BE2C (cell line): Measurements from ENCODE around the gene ARHGAP44.

Experiments used
- DNase-seq: peaks from one replicate; pipeline ENCODE4 v3.0.0-alpha.2; 2020
- H3K27me3 ChIP-seq: fragments of 250-450 bp; sonication (Bioruptor Pico); 2 replicates; pipeline ENCODE4 v1.5.1; 2020; ENCODE audit warnings: mild to moderate bottlenecking
- H3K36me3 ChIP-seq: fragments of 250-450 bp; sonication (Bioruptor Pico); 2 replicates; pipeline ENCODE4 v1.5.1; 2020; ENCODE audit warnings: mild to moderate bottlenecking
- H3K4me1 ChIP-seq: fragments of 250-450 bp; sonication (Bioruptor Pico); 2 replicates; pipeline ENCODE4 v1.5.1; 2020
- H3K4me3 ChIP-seq: 2 replicates; pipeline ENCODE4 v1.5.1; 2011; ENCODE audit warnings: low read depth, low read length
- H3K9me3 ChIP-seq: fragments of 250-450 bp; sonication (Bioruptor Pico); 2 replicates; pipeline ENCODE4 v1.5.1; 2020
- CTCF ChIP-seq: IDR thresholded peaks from 2 replicates; pipeline ENCODE4 v1.5.1; 2012; ENCODE audit warnings: mild to moderate bottlenecking, low read depth, low read length

ARHGAP44 gene

DNA sequence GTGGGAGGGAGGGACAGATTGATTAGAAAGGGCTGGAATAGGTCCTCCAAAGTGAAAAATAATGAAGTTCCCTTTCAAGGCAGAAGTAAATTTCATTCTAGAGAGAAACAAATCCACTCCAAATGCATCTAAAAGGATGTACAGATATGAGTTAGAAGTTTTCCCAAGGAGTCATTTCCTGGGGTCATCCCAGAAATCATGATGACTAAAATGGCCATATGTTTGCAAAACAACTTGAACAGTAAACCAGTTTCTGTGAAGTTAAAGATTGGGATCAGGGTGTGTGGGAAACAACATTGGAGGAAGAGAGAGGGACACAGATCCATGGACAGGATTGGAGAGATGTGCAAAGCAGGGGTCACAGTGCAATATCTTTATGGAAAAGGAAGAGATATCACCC is 32.5 kb upstream of the ARHGAP44 start:
- Histone ChIP-seq H3K9me3 (no peaks in the 10 kb centered on the region), H3K27me3 (no peaks in the 10 kb centered on the region), H3K36me3 (no peaks in the 10 kb centered on the region), H3K4me3 (no peak overlapping the region), H3K4me1 (no peaks in the 10 kb centered on the region)
- TF ChIP-seq CTCF: no peak
- no peak for DNase-seq

DNA sequence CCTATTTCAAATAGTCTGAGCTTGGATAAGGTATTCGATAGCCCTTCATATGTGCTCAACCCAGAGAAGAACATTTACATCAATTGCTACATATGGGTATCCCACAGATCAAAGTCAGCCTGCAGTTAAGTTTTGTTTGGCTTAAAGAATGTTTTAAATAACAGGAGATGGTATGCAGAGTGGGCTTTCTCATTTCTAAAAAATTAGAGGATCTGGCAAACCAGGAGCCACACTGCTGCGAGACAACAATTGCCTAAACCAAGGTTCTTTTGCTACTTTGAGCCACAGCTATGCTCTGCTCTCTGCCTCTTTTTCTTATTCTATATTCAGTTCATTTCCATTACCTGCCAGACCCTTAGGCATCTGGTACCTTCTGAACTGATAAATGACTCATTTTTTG is 30.2 kb upstream of the ARHGAP44 start:
- H3K4me3 ChIP-seq: no peak overlapping the region
- no peaks in the 10 kb centered on the region for H3K36me3 ChIP-seq
- H3K9me3 ChIP-seq: no peaks in the 10 kb centered on the region
- H3K4me1 ChIP-seq: no peaks in the 10 kb centered on the region
- TF ChIP-seq CTCF: no peak
- DNase-seq: no peak
- no peaks in the 10 kb centered on the region for H3K27me3 ChIP-seq

- no peak for DNase-seq
- TF ChIP-seq CTCF: no peak
- no peaks in the 10 kb centered on the region for H3K27me3 ChIP-seq
- no peaks in the 10 kb centered on the region for H3K4me1 ChIP-seq
- no peaks in the 10 kb centered on the region for H3K36me3 ChIP-seq
- no peak overlapping the region for H3K4me3 ChIP-seq
- no peaks in the 10 kb centered on the region for H3K9me3 ChIP-seq
Observed at GRCh38 chr17:12765548-12765947, 23.8 kb upstream of the ARHGAP44 start.

- no peak for TF ChIP-seq CTCF
- Histone ChIP-seq H3K4me3 (no peak overlapping the region), H3K27me3 (no peaks in the 10 kb centered on the region), H3K4me1 (no peaks in the 10 kb centered on the region), H3K9me3 (no peaks in the 10 kb centered on the region), H3K36me3 (no peaks in the 10 kb centered on the region)
- DNase-seq: no peak
Observed at GRCh38 chr17:12768255-12768654, 21.0 kb upstream of the ARHGAP44 start.

DNA sequence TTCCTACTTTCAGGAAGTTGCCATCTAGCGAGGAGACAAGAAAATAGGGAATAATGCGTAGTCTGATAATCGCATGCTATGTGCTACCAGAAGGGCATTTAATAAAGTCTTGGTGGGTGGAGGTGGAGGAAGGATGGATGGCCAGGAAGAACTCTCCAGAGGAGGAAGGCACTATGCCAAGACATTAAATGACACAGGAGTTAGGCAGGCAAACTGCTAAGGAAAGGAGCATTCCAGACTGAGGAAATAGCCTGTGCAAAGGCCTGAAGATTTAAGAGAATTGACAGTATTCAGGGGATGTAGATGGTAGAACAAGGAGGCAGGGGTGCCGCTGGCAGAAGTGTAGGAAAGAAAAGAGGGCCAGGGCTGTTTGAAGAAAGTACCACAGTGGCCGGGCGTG is 19.3 kb upstream of the ARHGAP44 start:
- H3K4me1 ChIP-seq: no peaks in the 10 kb centered on the region
- no peak for DNase-seq
- TF ChIP-seq CTCF: no peak
- no peaks in the 10 kb centered on the region for H3K27me3 ChIP-seq
- H3K36me3 ChIP-seq: no peaks in the 10 kb centered on the region
- H3K9me3 ChIP-seq: no peaks in the 10 kb centered on the region
- H3K4me3 ChIP-seq: no peak overlapping the region

DNA sequence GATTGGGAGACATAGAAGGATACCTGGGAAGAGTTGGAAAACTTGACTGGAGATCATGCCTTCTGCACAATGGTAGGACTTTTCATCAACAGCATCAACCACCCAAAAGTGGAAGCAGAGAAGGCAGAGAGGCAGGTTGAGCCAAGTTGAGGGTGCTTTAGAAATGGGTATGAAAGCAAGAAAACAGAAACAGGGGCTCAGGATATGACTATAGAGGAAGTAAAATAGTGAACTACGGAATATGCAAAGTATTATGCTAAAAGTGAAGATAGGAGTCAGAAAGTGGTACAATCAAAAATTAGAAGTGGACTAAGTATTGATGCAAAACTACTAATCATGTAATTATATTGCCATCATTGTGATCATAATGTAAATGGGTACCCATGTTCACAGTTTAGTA is 16.1 kb upstream of the ARHGAP44 start:
- Histone ChIP-seq H3K4me1 (no peaks in the 10 kb centered on the region), H3K4me3 (no peak overlapping the region), H3K27me3 (no peaks in the 10 kb centered on the region), H3K36me3 (no peaks in the 10 kb centered on the region), H3K9me3 (no peaks in the 10 kb centered on the region)
- DNase-seq: no peak
- no peak for TF ChIP-seq CTCF
